GM20000 (cell line): Measurements from ENCODE around the gene ADTRP.

Experiments used
- DNase-seq: peaks from one replicate; pipeline ENCODE4 v3.0.0; 2012; ENCODE audit warnings: low spot score
- TF ChIP-seq, protein P1 (sequence below): IDR thresholded peaks from 2 replicates; pipeline ENCODE4 v1.5.1; 2012; ENCODE audit warnings: mild to moderate bottlenecking, control low read depth; ENCODE audit errors: extremely low read depth, missing control alignments

Gene ADTRP

DNA sequence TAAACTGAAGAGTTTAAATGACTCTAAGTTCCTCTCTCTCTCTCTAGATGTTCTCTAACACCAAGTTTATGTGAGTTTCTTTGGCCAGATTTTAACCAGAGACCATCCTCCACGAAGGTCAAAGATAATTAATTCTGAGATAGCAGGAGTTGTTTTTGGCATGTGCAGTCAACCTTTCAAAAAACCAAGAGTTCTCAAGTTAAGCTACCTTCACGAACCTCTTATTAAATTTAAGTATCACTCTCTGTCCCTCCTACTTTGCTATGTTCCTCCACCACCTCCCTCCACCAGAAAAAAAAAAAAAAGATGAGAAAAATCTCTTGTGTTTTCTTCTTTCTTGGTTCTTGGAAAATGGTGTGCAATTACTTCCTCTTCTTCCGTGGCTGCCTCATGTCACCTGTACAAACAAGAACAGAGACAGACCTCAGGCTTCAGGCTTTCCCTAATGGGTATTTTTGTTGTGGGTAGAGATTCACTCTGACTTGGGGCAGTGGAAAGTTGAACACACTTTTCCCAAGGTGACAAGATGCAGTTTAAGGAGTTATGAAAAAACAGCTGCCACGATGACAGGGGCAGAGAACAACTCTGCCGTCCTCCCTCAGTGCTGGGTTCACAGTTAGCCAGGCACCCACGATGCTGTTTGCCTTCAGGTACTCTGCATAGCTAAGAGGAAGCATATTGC, 64.3 kb downstream of the ADTRP start:
- peak; percentile 32 for DNase-seq
- TF ChIP-seq, protein P1, sequence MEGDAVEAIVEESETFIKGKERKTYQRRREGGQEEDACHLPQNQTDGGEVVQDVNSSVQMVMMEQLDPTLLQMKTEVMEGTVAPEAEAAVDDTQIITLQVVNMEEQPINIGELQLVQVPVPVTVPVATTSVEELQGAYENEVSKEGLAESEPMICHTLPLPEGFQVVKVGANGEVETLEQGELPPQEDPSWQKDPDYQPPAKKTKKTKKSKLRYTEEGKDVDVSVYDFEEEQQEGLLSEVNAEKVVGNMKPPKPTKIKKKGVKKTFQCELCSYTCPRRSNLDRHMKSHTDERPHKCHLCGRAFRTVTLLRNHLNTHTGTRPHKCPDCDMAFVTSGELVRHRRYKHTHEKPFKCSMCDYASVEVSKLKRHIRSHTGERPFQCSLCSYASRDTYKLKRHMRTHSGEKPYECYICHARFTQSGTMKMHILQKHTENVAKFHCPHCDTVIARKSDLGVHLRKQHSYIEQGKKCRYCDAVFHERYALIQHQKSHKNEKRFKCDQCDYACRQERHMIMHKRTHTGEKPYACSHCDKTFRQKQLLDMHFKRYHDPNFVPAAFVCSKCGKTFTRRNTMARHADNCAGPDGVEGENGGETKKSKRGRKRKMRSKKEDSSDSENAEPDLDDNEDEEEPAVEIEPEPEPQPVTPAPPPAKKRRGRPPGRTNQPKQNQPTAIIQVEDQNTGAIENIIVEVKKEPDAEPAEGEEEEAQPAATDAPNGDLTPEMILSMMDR, result no peak

DNA sequence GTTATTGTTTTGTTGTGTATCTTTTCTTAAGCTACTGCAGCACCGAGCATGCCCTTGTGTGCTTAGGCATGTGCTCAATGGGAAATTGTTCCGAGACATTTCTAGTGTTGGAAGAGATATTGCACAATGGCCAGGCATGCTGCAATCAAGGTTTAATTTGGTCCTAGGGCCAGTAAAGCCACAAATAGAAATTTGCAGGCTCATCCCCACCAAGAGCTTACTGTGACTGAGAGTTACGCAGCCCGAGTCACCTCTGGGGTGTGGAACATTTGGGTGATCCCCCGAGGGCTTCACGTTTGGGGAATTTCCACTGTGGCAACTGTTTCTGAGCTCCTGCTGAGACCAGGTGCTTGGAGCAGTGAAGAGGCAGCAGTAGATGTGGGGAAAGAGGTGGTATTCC, 65.8 kb downstream of the ADTRP start:
- TF ChIP-seq, protein P1, result no peak
- DNase-seq, result peak; percentile 38

DNA sequence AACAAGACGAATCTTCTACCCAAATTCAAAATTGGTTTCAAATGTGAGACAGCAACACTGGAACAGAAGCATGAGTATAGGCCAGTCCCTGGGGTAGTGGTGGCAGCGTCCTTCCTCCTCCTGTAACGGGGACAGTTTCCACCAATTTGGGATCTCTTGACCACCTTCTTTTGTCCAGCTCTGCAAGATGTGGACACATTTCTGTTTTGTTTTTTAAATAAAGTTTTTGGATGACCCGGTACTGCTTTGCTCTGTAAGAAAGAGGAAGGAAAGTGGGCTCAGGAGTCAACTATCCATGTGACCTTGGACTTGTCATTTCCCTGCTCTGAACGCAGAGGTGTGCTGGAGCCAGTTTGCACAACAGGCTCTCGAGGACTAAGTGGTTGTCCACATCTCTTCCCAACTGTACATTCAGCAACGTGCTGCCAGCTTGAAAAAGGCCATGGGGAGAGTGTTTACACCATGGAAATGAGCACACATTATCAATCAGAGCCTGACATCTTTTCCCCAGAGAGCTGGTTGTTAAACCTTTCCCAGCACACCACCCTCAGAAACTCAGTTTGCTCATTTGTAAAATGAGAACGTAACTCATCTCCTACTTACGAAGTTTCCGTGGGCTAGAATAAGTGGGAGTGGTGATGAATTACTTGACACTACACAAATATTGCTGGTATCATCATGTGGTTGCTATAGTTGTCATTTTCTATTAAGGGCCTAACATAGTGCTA, 66.5 kb downstream of the ADTRP start:
- DNase-seq, result no peak
- TF ChIP-seq, protein P1, result no peak

DNA sequence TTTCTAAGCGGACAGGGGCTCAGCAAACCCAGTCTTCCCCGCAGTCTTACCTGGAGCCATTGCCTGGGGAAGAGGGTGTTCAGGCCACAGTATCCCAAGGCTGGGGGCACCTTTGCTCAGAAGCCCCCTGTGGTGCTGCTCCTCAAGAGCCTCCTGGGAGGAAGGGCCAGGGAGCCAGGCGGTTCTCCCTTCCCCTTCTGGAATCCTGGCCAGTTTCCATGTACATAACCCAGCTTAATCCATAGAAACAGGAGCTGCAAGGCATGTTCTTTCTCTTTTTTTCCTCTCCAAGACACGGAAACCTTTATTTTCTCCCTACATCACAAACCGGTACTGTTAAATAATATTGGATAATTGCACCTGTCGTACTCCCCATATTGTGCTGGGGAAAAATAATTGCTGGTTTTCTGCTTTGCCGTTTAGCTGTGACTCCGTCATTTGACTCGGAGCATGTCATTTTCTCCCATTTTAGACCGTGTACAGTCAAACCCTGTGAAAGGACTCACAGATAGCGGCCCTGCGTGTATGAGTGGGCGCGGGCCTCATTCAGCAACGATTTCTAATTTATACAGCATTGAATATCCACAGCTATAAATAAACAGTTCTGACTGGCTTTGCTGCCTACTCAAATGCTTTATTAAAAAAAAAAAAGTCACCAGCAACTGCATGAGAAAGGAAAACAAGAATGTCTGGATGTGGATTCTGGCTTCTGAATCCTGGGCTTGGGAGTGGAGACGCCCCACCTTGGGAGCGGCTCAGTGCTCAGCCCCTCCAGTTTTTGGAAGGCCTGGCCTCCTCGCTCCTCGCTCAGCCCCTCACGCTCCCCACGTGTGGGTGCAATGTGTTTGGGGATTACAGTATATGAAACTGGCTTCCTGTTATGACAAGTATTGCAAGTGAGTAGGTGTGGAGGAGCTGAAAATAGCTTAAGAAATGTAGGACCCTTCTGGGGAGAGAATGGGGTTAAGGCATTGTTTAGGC, 67.3 kb downstream of the ADTRP start:
- TF ChIP-seq, protein P1, result no peak
- DNase-seq, result peak; percentile 57

DNA sequence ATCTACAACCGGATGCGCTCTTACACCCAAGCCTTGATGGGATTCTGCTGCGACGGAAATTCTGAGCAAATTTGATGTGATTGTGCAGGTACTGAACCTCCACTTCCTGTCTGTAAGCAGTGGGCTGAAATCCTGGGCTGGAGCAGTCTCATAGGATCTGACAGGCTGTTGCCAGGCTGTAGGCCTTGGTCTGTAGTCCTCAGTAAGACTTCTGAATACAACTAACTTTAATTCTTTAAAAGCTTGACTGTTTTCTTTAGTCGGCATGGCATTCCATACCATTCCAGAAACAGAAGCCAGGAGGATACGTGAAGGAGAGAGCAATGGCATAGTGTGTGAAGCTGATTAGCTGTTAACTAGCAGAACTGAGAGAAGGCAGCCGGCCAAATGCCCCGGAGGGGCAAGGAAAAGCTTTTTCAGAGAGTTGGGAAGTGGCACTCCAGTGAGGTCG, 68.3 kb downstream of the ADTRP start:
- TF ChIP-seq, protein P1, result no peak

DNA sequence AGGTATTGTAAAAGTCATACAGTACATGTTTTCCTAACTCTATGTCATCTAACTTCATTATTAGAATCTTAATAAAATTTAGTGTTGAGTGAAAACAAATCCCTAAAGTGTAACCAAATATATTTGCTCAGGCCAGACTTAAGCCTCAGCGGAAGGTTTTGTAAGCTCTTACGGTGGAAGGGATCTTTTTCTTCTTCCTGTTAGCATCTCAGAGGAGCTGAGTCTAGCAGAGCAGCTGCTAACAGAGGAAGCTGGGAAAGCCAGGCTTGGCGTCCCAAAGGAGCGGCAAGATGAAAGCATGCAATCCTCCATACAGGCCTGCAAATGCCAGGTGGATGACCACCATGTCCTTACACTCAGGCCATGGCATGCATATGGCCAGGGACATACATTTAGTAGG, 72.4 kb downstream of the ADTRP start:
- no peak for DNase-seq
- TF ChIP-seq, protein P1, result no peak

More for the DNA sequence above, 68.3 kb downstream of the ADTRP start:
- DNase-seq, result no peak
